Natural killer cell (primary cell): ENCODE data around the gene IFNG. TPM values are rescaled to one million over a fixed set of nuclear protein-coding genes. Genes with fewer than 3 reads are reported as not detected.

Source experiments
- ATAC-seq, 3 donors: fragments of 150-1000 bp in 2 of 3; fragments of 200-7000 bp in 1 of 3; cut with Tn5 transposase; 1 replicate in 1 of 3; 2 replicates in 2 of 3; pipeline ENCODE4 v1.10.0; 2021; ENCODE audit warnings: mild to moderate bottlenecking in 2 of 3, moderate library complexity in 2 of 3
- DNase-seq, 2 donors: peaks; one replicate each; pipeline versions ENCODE4 v3.0.0 to v3.0.0-alpha.2; 2013 to 2021; ENCODE audit warnings: mixed read lengths in 1 of 2
- H3K27ac ChIP-seq: one replicate; pipeline ENCODE4 v1.5.1; 2013; ENCODE audit warnings: mild to moderate bottlenecking, low read length
- H3K27me3 ChIP-seq: one replicate; pipeline ENCODE4 v1.6.1; 2013; ENCODE audit warnings: low read length; ENCODE audit not compliant: control insufficient read depth, insufficient read depth
- H3K36me3 ChIP-seq: one replicate; pipeline ENCODE4 v1.6.1; 2013; ENCODE audit warnings: low read length; ENCODE audit not compliant: control insufficient read depth, insufficient read depth
- H3K4me1 ChIP-seq: one replicate; pipeline ENCODE4 v1.6.1; 2013; ENCODE audit warnings: low read length; ENCODE audit not compliant: control insufficient read depth, insufficient read depth
- H3K4me3 ChIP-seq: one replicate; pipeline ENCODE4 v1.5.1; 2013; ENCODE audit warnings: low read length
- H3K9me3 ChIP-seq: one replicate; pipeline ENCODE4 v1.6.1; 2013; ENCODE audit warnings: low read length; ENCODE audit not compliant: control insufficient read depth, insufficient read depth
- H3K27ac Mint-ChIP-seq, 2 donors: one replicate each; pipeline ENCODE4 v1.8.0; 2022; ENCODE audit warnings: mild to moderate bottlenecking in 2 of 2, mixed read lengths in 2 of 2, moderate library complexity in 1 of 2
- H3K27me3 Mint-ChIP-seq, 2 donors: one replicate each; pipeline ENCODE4 v1.8.0; 2022; ENCODE audit warnings: low read depth in 2 of 2, mixed read lengths in 2 of 2
- H3K36me3 Mint-ChIP-seq: one replicate; pipeline ENCODE4 v1.8.0; 2022; ENCODE audit warnings: mixed read lengths
- H3K4me1 Mint-ChIP-seq, 2 donors: one replicate each; pipeline ENCODE4 v1.8.0; 2022; ENCODE audit warnings: mixed read lengths in 2 of 2
- H3K4me3 Mint-ChIP-seq: one replicate; pipeline ENCODE4 v1.8.0; 2022; ENCODE audit warnings: mild to moderate bottlenecking, moderate library complexity, mixed read lengths
- H3K9me3 Mint-ChIP-seq, 2 donors: one replicate each; pipeline ENCODE4 v1.8.0; 2022; ENCODE audit warnings: mixed read lengths in 2 of 2
- CTCF ChIP-seq: fragments of 200-600 bp; IDR thresholded peaks from one replicate; pipeline ENCODE4 v1.8.0; 2022; ENCODE audit warnings: antibody characterized with exemption
- WGBS: methylation state at CpG from one replicate; pipeline ENCODE4 v1.1.7; 2013; ENCODE audit warnings: missing lambda C conversion rate; ENCODE audit not compliant: insufficient coverage; 5-methylcytosine and 5-hydroxymethylcytosine counted together
- intact Hi-C: fragments of 100-400 bp; cut with micrococcal nuclease; formaldehyde crosslinking; loops from one replicate; pipeline ENCODE4 v1.14.2; 2022
- total RNA-seq, 4 donors: library from RNA; stranded (reverse); fragments of 120-200 nt in 1 of 4; gene quantifications; one replicate each; pipeline versions ENCODE4 v1.2.3 to v1.2.4, GENCODE V29; 2013 to 2022

Gene IFNG
- total RNA-seq, 3 donors from 2014 or later (not counting 1 experiment from before 2014, with no cell fraction given) = 66.5 to 248 (median 124) TPM

- Histone ChIP-seq H3K36me3 (peaks cover 18% of the 10 kb centered on the region), H3K9me3 (no peaks in the 10 kb centered on the region), H3K4me1 (peaks cover 10% of the 10 kb centered on the region), H3K27ac (no peak overlapping the region), H3K27me3 (no peaks in the 10 kb centered on the region), H3K4me3 (peak overlapping the region; percentile 4)
- H3K4me1 Mint-ChIP-seq = peaks cover 63 to 73% of the 10 kb centered on the region in 2 donors
- no peaks in the 10 kb centered on the region for H3K9me3 Mint-ChIP-seq
- peak overlapping the region; percentile 83 to 92 for H3K27ac Mint-ChIP-seq
- peaks cover 27% of the 10 kb centered on the region for H3K36me3 Mint-ChIP-seq
- H3K4me3 Mint-ChIP-seq = peak overlapping the region; percentile 92
- TF ChIP-seq CTCF = no peak
- peak in 1 of 2 donors; percentile 25 for DNase-seq
- ATAC-seq = no peak
- H3K27me3 Mint-ChIP-seq = no peaks in the 10 kb centered on the region
- WGBS = 39% methylated on average over 4 of the region's 4 CpGs
- intact Hi-C loops = no loop called here
These were observed 2.2 kb downstream of the IFNG start for GRCh38 chr12:68157380-68157779.

- WGBS = 44% methylated on average over 1 of the region's 1 CpG
These were observed 2.9 kb downstream of the IFNG start for GRCh38 chr12:68156636-68157035.

GRCh38 chr12:68154779-68155178, 4.8 kb downstream of the IFNG start:
- ATAC-seq = no peak
- no peak overlapping the region for H3K4me3 Mint-ChIP-seq
- no peaks in the 10 kb centered on the region for H3K9me3 ChIP-seq
- H3K36me3 ChIP-seq = peaks cover 18% of the 10 kb centered on the region
- intact Hi-C loops = no loop called here
- H3K4me1 ChIP-seq = peaks cover 5% of the 10 kb centered on the region
- H3K27ac ChIP-seq = no peak overlapping the region
- no peaks in the 10 kb centered on the region for H3K27me3 ChIP-seq
- H3K27ac Mint-ChIP-seq = peak overlapping the region in 1 of 2 donors; percentile 3
- H3K4me1 Mint-ChIP-seq = peaks cover 67 to 72% of the 10 kb centered on the region in 2 donors
- H3K4me3 ChIP-seq = no peak overlapping the region
- no peak for DNase-seq
- H3K27me3 Mint-ChIP-seq = no peaks in the 10 kb centered on the region
- peaks cover 32% of the 10 kb centered on the region for H3K36me3 Mint-ChIP-seq
- TF ChIP-seq CTCF = no peak
- 88% methylated on average over 1 of the region's 1 CpG for WGBS
- H3K9me3 Mint-ChIP-seq = no peaks in the 10 kb centered on the region

More at GRCh38 chr12:68156636-68157035, 2.9 kb downstream of the IFNG start:
- H3K4me1 Mint-ChIP-seq = peaks cover 65 to 75% of the 10 kb centered on the region in 2 donors
- no peak for TF ChIP-seq CTCF
- intact Hi-C loops = no loop called here
- Histone ChIP-seq H3K4me1 (peaks cover 10% of the 10 kb centered on the region), H3K9me3 (no peaks in the 10 kb centered on the region), H3K36me3 (peaks cover 18% of the 10 kb centered on the region), H3K27ac (no peak overlapping the region), H3K4me3 (no peak overlapping the region), H3K27me3 (no peaks in the 10 kb centered on the region)
- H3K36me3 Mint-ChIP-seq = peaks cover 32% of the 10 kb centered on the region
- peak overlapping the region; percentile 83 to 92 for H3K27ac Mint-ChIP-seq
- no peak for ATAC-seq
- peak overlapping the region; percentile 92 for H3K4me3 Mint-ChIP-seq
- H3K27me3 Mint-ChIP-seq = no peaks in the 10 kb centered on the region
- no peak for DNase-seq
- no peaks in the 10 kb centered on the region for H3K9me3 Mint-ChIP-seq
